Spleen (tissue), 7 donors: ENCODE results near the gene ZNF714.

Experiments
- POLR2AphosphoS5 ChIP-seq, 3 donors: sonication (generic); formaldehyde crosslinking; IDR thresholded peaks; one replicate each; pipeline ENCODE4 v1.5.1; 2017; ENCODE audit warnings: antibody characterized with exemption in 3 of 3
- TF ChIP-seq, protein P1 (sequence below), 11 experiments: fragments of 200-600 bp in 7 of 11; fragments of 450-650 bp in 4 of 11; sonication (generic) in 4 of 11; IDR thresholded peaks in 8 of 11; conservative IDR thresholded peaks in 3 of 11; 1 replicate in 7 of 11; 2 replicates in 4 of 11; pipeline versions ENCODE4 v1.4.0 to v1.8.0; 2016 to 2021; ENCODE audit warnings: antibody characterized with exemption in 11 of 11, inconsistent platforms in 4 of 11, mild to moderate bottlenecking in 1 of 11
- donor health status: DM: no; HTN: no; CAD: no; lungs with moderate emphysema.
- donor health status: DM: no; HTN: no; CAD: no.
- donor health status: DM: no; HTN: no; CAD: no.

DNA sequence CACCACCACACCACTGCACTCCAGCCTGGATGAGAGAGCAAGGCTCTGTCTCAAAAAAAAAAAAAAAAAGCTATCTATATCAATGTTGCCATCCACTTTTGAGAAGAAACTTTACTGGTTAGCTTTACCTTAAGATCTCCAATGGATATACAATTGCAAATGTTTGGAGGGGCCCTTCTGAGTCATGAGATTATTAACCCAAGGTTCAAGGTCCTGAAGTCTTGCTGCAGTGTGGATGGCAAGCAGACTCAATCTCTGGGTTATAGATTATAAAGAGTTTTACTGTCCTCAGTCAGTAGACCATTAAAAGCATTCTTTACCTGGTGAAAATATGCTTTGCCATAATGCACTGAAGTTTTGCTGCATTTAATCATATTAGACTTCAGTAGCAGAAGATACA, 56.1 kb downstream of the ZNF714 start:
- TF ChIP-seq, protein P1, sequence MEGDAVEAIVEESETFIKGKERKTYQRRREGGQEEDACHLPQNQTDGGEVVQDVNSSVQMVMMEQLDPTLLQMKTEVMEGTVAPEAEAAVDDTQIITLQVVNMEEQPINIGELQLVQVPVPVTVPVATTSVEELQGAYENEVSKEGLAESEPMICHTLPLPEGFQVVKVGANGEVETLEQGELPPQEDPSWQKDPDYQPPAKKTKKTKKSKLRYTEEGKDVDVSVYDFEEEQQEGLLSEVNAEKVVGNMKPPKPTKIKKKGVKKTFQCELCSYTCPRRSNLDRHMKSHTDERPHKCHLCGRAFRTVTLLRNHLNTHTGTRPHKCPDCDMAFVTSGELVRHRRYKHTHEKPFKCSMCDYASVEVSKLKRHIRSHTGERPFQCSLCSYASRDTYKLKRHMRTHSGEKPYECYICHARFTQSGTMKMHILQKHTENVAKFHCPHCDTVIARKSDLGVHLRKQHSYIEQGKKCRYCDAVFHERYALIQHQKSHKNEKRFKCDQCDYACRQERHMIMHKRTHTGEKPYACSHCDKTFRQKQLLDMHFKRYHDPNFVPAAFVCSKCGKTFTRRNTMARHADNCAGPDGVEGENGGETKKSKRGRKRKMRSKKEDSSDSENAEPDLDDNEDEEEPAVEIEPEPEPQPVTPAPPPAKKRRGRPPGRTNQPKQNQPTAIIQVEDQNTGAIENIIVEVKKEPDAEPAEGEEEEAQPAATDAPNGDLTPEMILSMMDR (IDR thresholded peaks at IDR 0.05 in 8 of 11, conservative IDR thresholded peaks at IDR 0.05 in 3 of 11): no peak
- TF ChIP-seq POLR2AphosphoS5 (IDR thresholded peaks at IDR 0.05): no peak
